NK-92 treated with Interleukin-12 subunit alpha and Interleukin-12 subunit beta, amount 100 ng/mL, for 24 hours (cell line): ENCODE results near the gene RCC1.
"Not testable (repeated sequence)": the region's sequence is repeated elsewhere in the genome, so short reads cannot be mapped to it uniquely, and the experiment has no call there.

ENCODE experiments used
- DNase-seq: peaks from one replicate; lab custom pipeline; 2025; lab: John Stamatoyannopoulos, UW

RCC1 gene

GRCh38 chr1:28510970-28511440 lies 5.2 kb downstream of the RCC1 start:
- no peak for DNase-seq

GRCh38 chr1:28512058-28512611 lies 6.3 kb downstream of the RCC1 start:
- no peak for DNase-seq

- not testable (repeated sequence) for DNase-seq
Measured at GRCh38 chr1:28514445-28514933, 8.6 kb downstream of the RCC1 start.

DNA sequence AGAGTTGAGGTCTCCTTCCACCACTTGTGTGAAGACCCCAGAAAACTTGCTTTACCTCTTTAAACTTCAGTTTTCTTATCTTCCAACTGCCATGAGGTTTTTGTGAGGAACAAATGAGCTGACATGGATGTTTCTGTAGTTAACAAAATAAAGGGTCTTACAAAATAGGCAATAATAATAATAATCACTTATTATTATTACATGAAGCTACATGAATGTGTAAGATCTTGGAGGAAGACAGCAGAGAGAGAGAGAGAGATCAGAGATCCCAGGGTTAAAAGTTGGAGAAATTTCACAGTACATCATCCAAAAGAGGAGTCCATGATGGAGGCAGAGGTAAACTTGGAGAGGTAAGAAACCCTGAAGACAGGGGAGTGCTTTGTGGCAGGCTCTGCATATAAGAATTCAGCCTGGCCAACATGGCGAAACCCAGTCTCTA lies 10.7 kb downstream of the RCC1 start:
- no peak for DNase-seq

DNA sequence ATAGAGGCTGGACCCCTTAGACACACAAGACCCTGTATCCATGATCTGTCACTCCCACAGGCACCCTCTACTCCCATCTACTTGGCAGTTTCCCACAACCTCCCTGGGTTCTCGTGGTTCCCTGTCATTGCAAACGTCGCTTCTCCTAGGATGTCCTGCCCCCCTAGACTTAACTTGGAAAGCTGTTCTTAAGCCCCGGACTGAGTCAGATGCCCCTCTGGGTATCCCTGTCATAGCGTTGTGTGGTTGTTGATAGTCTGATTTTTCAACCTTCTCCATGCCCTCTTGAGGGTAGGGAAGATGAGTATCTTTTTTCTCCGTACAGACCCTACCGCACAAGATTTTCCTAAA lies 11.8 kb downstream of the RCC1 start:
- DNase-seq, result no peak

DNA sequence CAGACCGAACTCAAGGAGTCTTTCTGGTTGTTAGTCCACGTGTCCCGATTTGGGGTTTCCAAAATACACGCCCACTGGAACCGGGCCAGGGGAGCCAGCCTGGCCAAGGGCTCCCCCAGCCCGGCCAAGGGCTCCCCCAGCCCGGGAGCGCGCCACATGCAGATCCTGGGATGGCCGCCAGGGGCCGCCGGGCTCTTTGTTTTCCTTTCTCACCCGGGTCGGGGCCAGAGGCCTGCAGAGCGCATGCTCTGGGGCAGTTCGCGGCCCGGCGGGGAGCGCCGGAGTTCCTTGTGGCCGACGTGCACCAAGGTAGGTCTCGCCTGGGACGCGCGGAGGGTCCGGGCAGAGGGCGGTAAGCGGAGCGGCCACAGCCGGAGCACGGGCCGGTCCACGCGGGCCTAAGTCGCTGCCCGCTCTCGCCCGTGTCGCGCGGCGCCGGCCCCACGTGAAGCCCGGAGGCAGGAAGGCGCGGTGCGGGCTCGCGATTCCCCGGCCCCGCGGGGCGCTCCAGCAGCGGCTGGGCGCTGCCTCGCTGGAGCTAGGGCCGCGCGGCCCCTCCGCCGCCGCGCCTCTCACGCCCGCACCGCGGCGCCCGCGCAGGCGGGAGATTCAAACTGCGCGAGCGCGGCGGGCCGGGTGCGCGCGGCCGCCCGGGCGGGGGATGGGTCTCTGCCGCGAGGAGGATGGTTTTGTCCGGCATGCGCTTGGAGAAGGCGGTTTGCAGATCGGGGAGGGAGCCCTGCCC lies 12.3 kb downstream of the RCC1 start:
- DNase-seq, result peak; percentile 88

DNA sequence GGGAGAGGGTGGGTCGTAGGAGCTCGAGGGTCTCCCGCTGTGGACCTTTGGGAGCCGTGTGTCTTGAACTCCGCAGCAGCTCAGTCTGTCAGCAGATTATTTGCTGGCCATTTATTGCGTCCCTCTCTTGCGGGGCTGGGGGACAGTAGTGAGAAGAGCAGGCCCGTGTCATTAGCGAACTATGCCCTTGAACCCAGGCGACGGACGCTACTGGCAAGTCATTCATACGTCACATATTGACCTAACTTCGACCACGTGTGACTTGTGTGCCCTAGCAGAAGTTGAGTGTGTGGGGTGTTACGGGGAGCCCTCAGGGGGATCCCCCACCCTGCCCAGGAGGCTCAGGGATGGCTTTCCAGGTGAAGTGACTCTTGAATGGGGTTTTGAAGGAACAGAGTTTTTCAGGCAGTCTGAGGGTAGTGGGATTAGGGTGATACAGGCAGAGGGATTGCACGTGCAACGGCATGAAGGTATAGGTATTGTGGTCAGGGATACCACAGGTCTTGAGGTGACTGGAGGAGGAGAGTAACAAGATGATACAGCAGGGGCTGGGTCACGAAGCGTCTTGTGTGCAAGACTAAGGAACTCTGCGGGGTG lies 13.0 kb downstream of the RCC1 start:
- DNase-seq, result peak; percentile 58

DNA sequence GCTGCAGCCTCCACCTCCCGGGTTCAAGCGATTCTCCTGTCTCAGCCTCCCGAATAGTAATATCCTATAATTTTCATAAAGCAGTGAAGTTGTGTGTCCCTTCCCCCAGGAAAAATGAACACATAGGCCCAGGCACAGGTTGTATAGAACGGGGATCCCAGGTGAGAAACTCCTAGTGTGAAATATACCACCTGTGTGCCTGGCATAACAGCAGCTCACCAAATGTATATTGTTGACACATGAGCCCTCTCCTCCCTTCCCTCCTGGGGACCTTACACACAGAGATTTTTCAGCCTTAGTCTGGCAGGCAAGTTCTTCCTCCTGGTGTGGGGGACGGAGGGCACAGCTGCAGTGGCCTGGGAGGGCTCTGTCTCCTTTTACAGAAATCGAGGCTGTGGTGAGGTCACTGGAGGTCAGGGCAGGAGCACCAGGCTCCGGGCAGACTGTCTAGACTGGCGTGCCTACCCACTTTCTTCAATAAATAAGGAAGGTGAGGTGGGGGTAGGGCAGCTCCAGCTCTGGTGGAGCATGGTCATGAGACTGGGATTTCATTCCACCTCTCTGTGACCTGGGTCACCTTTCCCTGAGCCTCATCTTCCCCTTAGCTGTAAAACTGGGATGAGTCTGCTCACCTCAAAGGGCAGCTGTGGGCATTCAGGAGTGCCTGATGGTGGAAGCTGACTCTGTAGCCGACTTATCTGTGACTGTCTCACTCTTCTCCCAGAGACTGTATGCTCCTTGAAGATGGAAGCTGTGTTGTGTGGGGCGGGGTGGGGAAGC lies 14.3 kb downstream of the RCC1 start:
- no peak for DNase-seq

GRCh38 chr1:28520796-28521195 lies 15.0 kb downstream of the RCC1 start:
- DNase-seq, result not testable (repeated sequence)

DNA sequence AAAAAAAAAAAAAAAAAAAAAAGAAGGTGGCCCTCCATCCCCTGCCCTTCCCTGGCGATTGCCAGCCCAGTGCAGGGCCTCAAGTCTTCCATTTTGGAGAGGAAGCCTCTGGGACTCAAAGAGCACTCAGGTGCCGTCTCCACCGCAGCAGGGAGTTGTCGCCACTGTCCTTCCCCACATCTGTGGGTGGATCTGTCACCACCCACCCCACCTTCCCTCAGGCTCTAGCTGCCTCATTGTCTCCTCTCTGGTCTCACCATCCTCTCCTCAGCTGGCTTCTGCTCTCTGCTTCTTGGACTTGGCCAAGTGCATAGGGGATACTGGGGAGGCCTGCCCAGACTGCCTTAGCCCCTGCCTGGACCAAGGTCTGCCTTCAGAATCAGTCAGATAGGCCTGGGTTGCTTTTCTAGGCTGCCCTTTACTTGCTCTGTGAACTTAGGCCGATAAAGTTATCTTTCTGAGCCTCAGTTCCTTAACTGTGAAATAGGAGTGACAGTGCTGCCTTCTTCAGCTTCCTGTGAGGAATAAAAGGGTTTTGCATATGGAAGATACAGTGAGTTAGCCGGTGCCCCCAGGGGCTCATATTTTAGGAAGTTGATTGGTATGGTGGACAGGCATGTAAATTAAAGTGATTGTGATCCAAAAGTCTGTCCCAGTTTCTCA lies 15.8 kb downstream of the RCC1 start:
- no peak for DNase-seq

DNA sequence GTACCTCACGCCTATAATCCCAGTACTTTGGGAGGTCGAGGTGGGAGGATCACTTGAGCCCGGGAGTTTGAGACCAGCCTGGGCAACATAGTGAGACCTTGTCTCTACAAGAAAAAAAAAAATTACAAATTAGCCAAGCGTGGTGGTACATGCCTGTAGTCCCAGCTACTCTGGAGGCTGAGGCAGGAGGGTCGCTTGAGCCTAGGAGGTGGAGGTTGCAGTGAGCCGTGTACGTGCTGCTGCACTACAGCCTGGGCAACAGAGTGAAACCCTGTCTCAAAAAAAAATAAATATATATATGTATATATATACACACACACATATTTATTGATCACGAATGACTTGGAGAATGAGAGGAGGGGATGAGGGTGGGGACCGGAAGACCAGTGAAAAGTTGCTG lies 16.7 kb downstream of the RCC1 start:
- not testable (repeated sequence) for DNase-seq

DNA sequence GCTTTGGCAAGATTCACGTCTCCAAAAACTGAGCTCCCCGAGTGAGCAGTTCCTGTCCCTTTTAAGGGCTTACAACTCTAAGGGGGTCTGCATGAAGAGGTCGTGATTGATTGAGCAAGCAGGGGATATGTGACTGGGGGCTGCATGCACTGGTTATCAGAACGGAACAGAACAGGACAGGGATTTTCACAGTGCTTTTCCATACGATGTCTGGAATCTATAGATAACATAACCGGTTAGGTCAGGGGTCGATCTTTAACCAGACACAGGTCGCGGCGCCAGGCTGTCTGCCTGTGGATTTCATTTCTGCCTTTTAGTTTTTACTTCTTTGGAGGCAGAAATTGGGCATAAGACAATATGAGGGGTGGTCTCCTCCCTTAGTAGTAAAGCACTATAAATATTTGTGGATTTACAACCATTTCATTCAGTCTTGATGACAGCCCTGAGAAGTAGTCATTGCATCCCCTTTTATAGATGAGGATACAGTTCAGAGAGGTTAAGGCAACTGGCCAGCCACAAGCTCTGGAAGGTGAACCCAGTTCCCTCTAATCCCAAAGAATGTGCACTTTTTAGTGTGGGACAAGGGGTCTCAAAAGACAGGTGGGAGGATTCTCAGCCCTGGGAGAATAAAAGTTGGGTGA lies 19.3 kb downstream of the RCC1 start:
- DNase-seq, result not testable (repeated sequence)

DNA sequence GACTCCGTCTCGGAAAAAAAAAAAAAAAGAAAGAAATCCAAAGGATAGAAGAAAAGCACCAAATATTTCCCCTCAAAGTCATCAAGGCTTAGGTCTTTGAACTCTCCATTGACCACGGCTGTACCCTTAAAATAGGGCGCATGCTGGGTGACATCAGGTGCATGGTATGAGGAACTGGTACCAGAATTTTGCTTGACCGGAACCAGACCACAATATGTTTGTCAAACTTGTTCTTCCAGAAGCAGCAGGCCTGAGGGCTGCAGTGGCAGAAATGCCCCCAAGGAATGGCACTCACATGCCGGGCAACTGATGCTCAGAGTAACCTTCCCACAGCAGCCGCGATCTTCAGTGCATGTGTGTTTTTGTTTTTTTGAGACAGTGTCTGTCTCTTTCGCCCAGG lies 21.0 kb downstream of the RCC1 start:
- no peak for DNase-seq

DNA sequence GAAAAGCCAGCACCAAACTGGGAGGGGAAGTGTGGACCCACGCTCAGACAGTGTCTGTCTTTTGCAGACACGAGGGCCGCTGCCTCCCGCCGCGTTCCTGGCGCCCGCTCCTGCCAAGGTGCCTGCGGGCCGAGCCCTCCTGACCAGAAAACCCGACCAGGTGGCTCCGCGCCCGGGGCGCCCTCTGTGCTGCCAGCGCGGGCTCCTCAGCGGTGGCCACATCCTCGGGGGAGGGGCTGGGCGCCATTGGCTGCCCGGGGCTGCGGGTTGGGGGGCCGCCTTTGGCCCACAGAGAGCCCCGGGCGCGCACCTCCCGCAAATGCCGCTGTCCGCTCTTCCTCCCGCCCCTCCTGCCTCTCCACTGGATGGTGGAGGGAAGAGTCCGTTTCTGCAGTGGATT lies 24.6 kb downstream of the RCC1 start:
- no peak for DNase-seq

- no peak for DNase-seq
Measured at GRCh38 chr1:28534671-28535070, 28.8 kb downstream of the RCC1 start.

GRCh38 chr1:28535180-28535579 lies 29.3 kb downstream of the RCC1 start:
- no peak for DNase-seq

- DNase-seq, result no peak
Measured at GRCh38 chr1:28537457-28538199, 31.8 kb downstream of the RCC1 start.

DNA sequence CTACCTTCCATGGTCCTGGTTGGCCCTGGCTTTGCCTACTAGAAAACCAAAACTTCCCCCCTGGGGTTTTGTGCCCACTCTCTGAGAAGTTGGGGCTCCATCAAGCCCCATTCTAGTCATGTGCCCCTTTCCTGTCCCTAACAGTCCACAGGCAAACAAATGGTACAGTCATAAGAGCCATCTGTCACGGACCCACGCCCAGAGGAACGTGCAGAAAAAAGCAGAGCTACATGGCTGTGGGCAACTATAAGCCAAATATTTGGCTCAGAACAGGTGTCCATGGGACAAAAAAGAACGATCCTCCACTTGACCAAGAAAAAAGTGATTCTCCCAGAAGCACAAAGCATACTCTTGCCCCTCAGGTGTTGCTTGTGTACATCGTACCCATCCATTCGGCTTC lies 32.4 kb downstream of the RCC1 start:
- no peak for DNase-seq

GRCh38 chr1:28540651-28541050 lies 34.8 kb downstream of the RCC1 start:
- DNase-seq, result no peak

DNA sequence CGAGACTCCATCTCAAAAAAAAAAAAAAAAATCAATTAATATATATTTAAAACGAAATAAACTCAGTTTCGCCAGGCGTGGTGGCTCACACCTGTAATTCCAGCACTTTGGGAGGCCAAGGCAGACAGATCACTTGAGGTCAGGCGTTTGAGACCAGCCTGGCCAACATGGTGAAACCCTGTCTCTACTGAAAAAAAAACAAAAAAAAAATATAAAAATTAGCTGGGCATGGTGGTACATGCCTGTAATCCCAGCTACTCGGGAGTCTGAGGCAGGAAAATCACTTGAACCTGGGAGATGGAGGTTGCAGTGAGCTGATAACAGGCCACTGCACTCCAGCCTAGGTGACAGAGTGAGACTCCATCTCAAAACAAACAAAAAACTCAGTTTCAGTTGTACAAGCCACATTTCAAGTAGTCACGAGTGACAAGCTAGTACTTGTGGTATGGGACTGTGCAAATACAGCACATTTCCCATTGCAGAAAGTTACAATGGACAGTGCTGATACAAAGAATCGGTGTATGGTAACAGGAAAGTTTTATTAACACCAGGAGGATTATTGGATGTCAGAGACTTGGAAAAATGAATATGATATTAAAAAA lies 35.7 kb downstream of the RCC1 start:
- DNase-seq, result not testable (repeated sequence)
